ENCODE data around the gene PROS1.
"Not testable (repeated sequence)": the region's sequence is repeated elsewhere in the genome, so short reads cannot be mapped to it uniquely, and the experiment has no call there.

PROS1 gene

DNA sequence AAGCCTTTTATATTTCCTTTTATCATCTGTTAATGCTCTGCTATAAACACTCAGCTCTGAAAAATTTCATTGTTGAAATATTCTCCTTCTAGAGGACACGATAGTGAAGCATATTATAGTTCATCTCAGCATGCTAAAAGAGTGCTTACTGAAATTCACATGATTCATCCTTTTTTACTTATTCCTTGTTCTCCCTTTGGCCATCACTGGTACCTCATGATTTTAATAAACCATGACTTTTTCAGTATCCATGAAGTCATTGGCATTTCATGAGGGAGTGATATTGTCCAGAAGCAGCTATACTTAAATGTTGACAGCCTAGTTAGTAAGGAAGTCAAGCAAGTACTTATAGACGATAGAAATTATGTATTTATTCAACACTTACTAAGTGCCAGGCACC, 112.7 kb downstream of the PROS1 start:
- no peaks in the 10 kb centered on the region for H3K36me3 ChIP-seq (ENCODE audit: control insufficient read depth, low read depth, low read length)
- H3K9me3 ChIP-seq (ENCODE audit: control insufficient read depth, low read depth, low read length), result peaks cover 82% of the 10 kb centered on the region
- no peaks in the 10 kb centered on the region for H3K4me1 ChIP-seq (ENCODE audit: control insufficient read depth, low read depth, low read length)
- no peak overlapping the region for H3K27ac ChIP-seq (ENCODE audit: low read length)
- H3K27me3 ChIP-seq (ENCODE audit: control insufficient read depth, insufficient read depth, low read length), result no peaks in the 10 kb centered on the region
- no peak overlapping the region for H3K9ac ChIP-seq (ENCODE audit: low read length)
- H3K4me3 ChIP-seq (ENCODE audit: low read length), result no peak overlapping the region

DNA sequence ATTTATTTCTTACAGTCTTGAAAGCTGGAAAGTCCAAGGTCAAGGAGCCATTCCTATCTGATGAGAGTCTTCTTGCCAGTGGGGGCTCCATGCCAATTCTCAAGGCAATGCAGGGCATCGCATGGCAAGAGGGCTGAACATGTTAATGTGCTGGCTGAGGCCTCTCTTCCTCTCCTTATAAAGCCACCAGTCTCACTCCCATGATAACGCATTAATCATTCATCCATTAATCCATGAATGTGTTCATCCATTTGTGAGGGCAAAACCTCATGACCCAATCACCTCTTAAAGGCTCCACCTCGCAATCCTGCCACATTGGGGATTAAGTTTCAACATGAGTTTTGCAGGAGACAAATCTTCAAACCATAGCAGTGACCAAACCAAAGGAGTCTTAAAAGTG, 118.3 kb downstream of the PROS1 start:
- Histone ChIP-seq H3K27me3 (ENCODE audit: control insufficient read depth, insufficient read depth, low read length) (no peaks in the 10 kb centered on the region), H3K4me3 (ENCODE audit: low read length) (no peak overlapping the region), H3K36me3 (ENCODE audit: control insufficient read depth, low read depth, low read length) (no peaks in the 10 kb centered on the region), H3K9me3 (ENCODE audit: control insufficient read depth, low read depth, low read length) (peaks cover 68% of the 10 kb centered on the region), H3K9ac (ENCODE audit: low read length) (no peak overlapping the region), H3K27ac (ENCODE audit: low read length) (no peak overlapping the region), H3K4me1 (ENCODE audit: control insufficient read depth, low read depth, low read length) (no peaks in the 10 kb centered on the region)

DNA sequence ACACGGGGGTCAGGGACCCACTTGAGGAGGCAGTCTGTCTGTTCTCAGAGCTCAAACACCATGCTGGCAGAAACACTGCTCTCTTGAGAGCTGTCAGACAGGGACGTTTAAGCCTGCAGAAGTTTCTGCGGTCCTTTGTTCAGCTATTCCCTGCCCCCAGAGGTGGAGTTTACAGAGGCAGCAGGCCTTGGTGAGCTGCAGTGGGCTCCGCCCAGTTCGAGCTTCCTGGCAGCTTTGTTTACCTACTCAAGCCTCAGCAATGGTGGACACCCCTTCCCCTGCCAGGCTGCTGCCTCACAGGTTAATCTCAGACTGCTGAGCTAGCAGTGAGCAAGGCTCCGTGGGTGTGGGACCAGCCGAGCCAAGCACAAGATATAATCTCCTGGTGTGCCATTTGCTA, 121.5 kb downstream of the PROS1 start:
- peaks cover 40% of the 10 kb centered on the region for H3K9me3 ChIP-seq (ENCODE audit: control insufficient read depth, low read depth, low read length)
- H3K27ac ChIP-seq (ENCODE audit: low read length), result not testable (repeated sequence)

DNA sequence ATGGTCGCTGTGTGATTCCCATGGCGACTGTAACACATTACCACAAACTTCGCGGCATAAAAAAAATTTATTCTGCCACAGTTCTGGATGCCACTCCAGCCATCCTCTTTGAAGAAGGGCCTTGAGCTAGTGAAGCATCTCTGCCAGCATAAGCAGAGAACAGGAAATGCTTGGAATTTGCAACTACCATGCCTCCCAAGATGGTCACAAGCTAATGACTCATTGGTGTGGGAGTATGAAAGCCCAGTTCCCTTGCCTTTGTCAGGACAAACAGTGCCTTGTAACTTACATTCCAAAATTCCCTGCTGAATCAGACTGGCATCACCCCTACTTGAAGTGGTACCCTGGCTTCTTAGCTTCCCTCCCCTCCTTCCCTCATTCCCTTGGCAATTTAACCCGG, 129.7 kb downstream of the PROS1 start:
- Histone ChIP-seq H3K36me3 (ENCODE audit: control insufficient read depth, low read depth, low read length) (no peaks in the 10 kb centered on the region), H3K4me3 (ENCODE audit: low read length) (no peak overlapping the region), H3K9me3 (ENCODE audit: control insufficient read depth, low read depth, low read length) (peaks cover 22% of the 10 kb centered on the region), H3K9ac (ENCODE audit: low read length) (no peak overlapping the region), H3K27me3 (ENCODE audit: control insufficient read depth, insufficient read depth, low read length) (no peaks in the 10 kb centered on the region), H3K4me1 (ENCODE audit: control insufficient read depth, low read depth, low read length) (no peaks in the 10 kb centered on the region), H3K27ac (ENCODE audit: low read length) (no peak overlapping the region)

More for the DNA sequence above, 121.5 kb downstream of the PROS1 start:
- not testable (repeated sequence) for H3K27me3 ChIP-seq (ENCODE audit: control insufficient read depth, insufficient read depth, low read length); H3K36me3 ChIP-seq (ENCODE audit: control insufficient read depth, low read depth, low read length); H3K4me3 ChIP-seq (ENCODE audit: low read length); H3K4me1 ChIP-seq (ENCODE audit: control insufficient read depth, low read depth, low read length); H3K9ac ChIP-seq (ENCODE audit: low read length)

GRCh38 chr3:93839193-93839592, 134.5 kb downstream of the PROS1 start:
- H3K36me3 ChIP-seq (ENCODE audit: control insufficient read depth, low read depth, low read length); H3K27me3 ChIP-seq (ENCODE audit: control insufficient read depth, insufficient read depth, low read length); H3K27ac ChIP-seq (ENCODE audit: low read length); H3K4me1 ChIP-seq (ENCODE audit: control insufficient read depth, low read depth, low read length); H3K9ac ChIP-seq (ENCODE audit: low read length); H3K4me3 ChIP-seq (ENCODE audit: low read length): not testable (repeated sequence)
- peaks cover 21% of the 10 kb centered on the region for H3K9me3 ChIP-seq (ENCODE audit: control insufficient read depth, low read depth, low read length)

Measured in iPS-18a (cell line).